Measurements from ENCODE around the gene CCDC121. TPM values are rescaled to one million over a fixed set of nuclear protein-coding genes. Genes with fewer than 3 reads are reported as not detected.

CCDC121 gene
- total and polyA plus RNA-seq, 10 of the 15 experiments (the other 5 are each of a cell fraction or from before 2014, with no cell fraction given): 0.34 to 1.2 (median 0.63) TPM

GRCh38 chr2:27663285-27664153, 34.7 kb upstream of the CCDC121 start, which contains the start of the genes SLC4A1AP and SUPT7L (continued):
- TF ChIP-seq E2F8 (IDR thresholded peaks at IDR 0.05; ENCODE audit: low read depth, partially characterized antibody) (peak; percentile 98), BHLHE40 (IDR thresholded peaks at IDR 0.05; ENCODE audit: borderline replicate concordance in 1 of 2, low read depth in 2 of 2, low read length in 1 of 2) (peak; percentile 49 to 71; a peak in 2 of 4 replicates), ZNF217 (IDR thresholded peaks at IDR 0.05) (no peak), STAT1 (conservative IDR thresholded peaks at IDR 0.05) (peak; percentile 96; the same call in 1 of the 2 replicates), POLR2A (IDR thresholded peaks at IDR 0.05; ENCODE audit: low read depth, low read length) (peak; percentile 90), PML (IDR thresholded peaks at IDR 0.05; ENCODE audit: low read length) (peak; percentile 96), SIX5 (IDR thresholded peaks at IDR 0.05; ENCODE audit: low read depth, low read length, severe bottlenecking) (peak; percentile 55), SRF (IDR thresholded peaks at IDR 0.05; ENCODE audit: low read depth in 2 of 2, low read length in 2 of 2) (peak in 1 of 2 experiments; percentile 82; a peak in 2 of 4 replicates), NFIC (IDR thresholded peaks at IDR 0.05; ENCODE audit: low read depth, low read length) (peak; percentile 73; the same call in 1 of the 2 replicates), CUX1 (IDR thresholded peaks at IDR 0.05; ENCODE audit: insufficient replicate concordance, low read depth, low read length) (no peak), BCL11A (IDR thresholded peaks at IDR 0.05; ENCODE audit: low read depth, low read length) (peak; percentile 66), RAD21 (IDR thresholded peaks at IDR 0.05; ENCODE audit: insufficient read depth, low read depth, low read length) (no peak), PBX3 (IDR thresholded peaks at IDR 0.05; ENCODE audit: insufficient replicate concordance, low read depth, low read length) (peak; percentile 65), ESRRA (IDR thresholded peaks at IDR 0.05; ENCODE audit: low read length) (no peak), ZBTB4 (CRISPR knock-in tag; IDR thresholded peaks at IDR 0.05) (no peak), CBX5 (IDR thresholded peaks at IDR 0.05; ENCODE audit: low read depth) (peak; percentile 72; the same call in 1 of the 2 replicates)

Data from GM12878 (cell line).